Measurements from ENCODE around the gene MAEA.

The MAEA gene

GRCh38 chr4:1364748-1365147 lies 75.1 kb downstream of the MAEA start:
- no peaks in the 10 kb centered on the region for H3K36me3 ChIP-seq (ENCODE audit: control insufficient read depth, insufficient read depth, low read length)
- H3K4me2 ChIP-seq (ENCODE audit: low read length) = no peak overlapping the region
- no peaks in the 10 kb centered on the region for H3K79me2 ChIP-seq
- H3K9me3 ChIP-seq (ENCODE audit: control insufficient read depth, low read length) = no peaks in the 10 kb centered on the region
- no peaks in the 10 kb centered on the region for H3K27me3 ChIP-seq (ENCODE audit: control insufficient read depth, insufficient read depth, low read length)
- no peak for TF ChIP-seq CTCF (IDR thresholded peaks at IDR 0.05)
- no peak overlapping the region for H2AFZ ChIP-seq
- H3K9ac ChIP-seq = no peak overlapping the region
- H3K27ac ChIP-seq = no peak overlapping the region
- no peak overlapping the region for H3K4me3 ChIP-seq (ENCODE audit: low read depth, low read length)
- H3K4me1 ChIP-seq = no peaks in the 10 kb centered on the region

- Histone ChIP-seq H3K4me1 (no peaks in the 10 kb centered on the region), H3K79me2 (no peaks in the 10 kb centered on the region), H3K4me3 (ENCODE audit: low read depth, low read length) (no peak overlapping the region), H2AFZ (no peak overlapping the region), H3K9me3 (ENCODE audit: control insufficient read depth, low read length) (no peaks in the 10 kb centered on the region), H3K27ac (no peak overlapping the region), H3K9ac (no peak overlapping the region), H3K4me2 (ENCODE audit: low read length) (no peak overlapping the region), H3K27me3 (ENCODE audit: control insufficient read depth, insufficient read depth, low read length) (no peaks in the 10 kb centered on the region), H3K36me3 (ENCODE audit: control insufficient read depth, insufficient read depth, low read length) (no peaks in the 10 kb centered on the region)
- no peak for TF ChIP-seq CTCF (IDR thresholded peaks at IDR 0.05)
These were observed 75.8 kb downstream of the MAEA start for GRCh38 chr4:1365271-1366178.

GRCh38 chr4:1366371-1367229 lies 76.9 kb downstream of the MAEA start:
- H3K79me2 ChIP-seq = no peaks in the 10 kb centered on the region
- H3K4me3 ChIP-seq (ENCODE audit: low read depth, low read length) = no peak overlapping the region
- no peak overlapping the region for H3K4me2 ChIP-seq (ENCODE audit: low read length)
- H3K4me1 ChIP-seq = no peaks in the 10 kb centered on the region
- no peaks in the 10 kb centered on the region for H3K27me3 ChIP-seq (ENCODE audit: control insufficient read depth, insufficient read depth, low read length)
- TF ChIP-seq CTCF (IDR thresholded peaks at IDR 0.05) = no peak
- no peak overlapping the region for H3K9ac ChIP-seq
- H3K27ac ChIP-seq = no peak overlapping the region
- no peaks in the 10 kb centered on the region for H3K36me3 ChIP-seq (ENCODE audit: control insufficient read depth, insufficient read depth, low read length)
- H2AFZ ChIP-seq = no peak overlapping the region
- no peaks in the 10 kb centered on the region for H3K9me3 ChIP-seq (ENCODE audit: control insufficient read depth, low read length)

GRCh38 chr4:1367230-1367935 lies 77.7 kb downstream of the MAEA start:
- H3K27ac ChIP-seq = no peak overlapping the region
- H3K36me3 ChIP-seq (ENCODE audit: control insufficient read depth, insufficient read depth, low read length) = no peaks in the 10 kb centered on the region
- H3K4me1 ChIP-seq = no peaks in the 10 kb centered on the region
- no peaks in the 10 kb centered on the region for H3K27me3 ChIP-seq (ENCODE audit: control insufficient read depth, insufficient read depth, low read length)
- no peak overlapping the region for H2AFZ ChIP-seq
- H3K9me3 ChIP-seq (ENCODE audit: control insufficient read depth, low read length) = no peaks in the 10 kb centered on the region
- H3K9ac ChIP-seq = no peak overlapping the region
- no peak overlapping the region for H3K4me3 ChIP-seq (ENCODE audit: low read depth, low read length)
- no peak overlapping the region for H3K4me2 ChIP-seq (ENCODE audit: low read length)
- H3K79me2 ChIP-seq = no peaks in the 10 kb centered on the region
- no peak for TF ChIP-seq CTCF (IDR thresholded peaks at IDR 0.05)
